Measurements from ENCODE around the gene TFB2M. TPM values are rescaled to one million over a fixed set of nuclear protein-coding genes. Genes with fewer than 3 reads are reported as not detected.

The TFB2M gene
- total RNA-seq, 1 donor from 2014 or later: 16.8 TPM

DNA sequence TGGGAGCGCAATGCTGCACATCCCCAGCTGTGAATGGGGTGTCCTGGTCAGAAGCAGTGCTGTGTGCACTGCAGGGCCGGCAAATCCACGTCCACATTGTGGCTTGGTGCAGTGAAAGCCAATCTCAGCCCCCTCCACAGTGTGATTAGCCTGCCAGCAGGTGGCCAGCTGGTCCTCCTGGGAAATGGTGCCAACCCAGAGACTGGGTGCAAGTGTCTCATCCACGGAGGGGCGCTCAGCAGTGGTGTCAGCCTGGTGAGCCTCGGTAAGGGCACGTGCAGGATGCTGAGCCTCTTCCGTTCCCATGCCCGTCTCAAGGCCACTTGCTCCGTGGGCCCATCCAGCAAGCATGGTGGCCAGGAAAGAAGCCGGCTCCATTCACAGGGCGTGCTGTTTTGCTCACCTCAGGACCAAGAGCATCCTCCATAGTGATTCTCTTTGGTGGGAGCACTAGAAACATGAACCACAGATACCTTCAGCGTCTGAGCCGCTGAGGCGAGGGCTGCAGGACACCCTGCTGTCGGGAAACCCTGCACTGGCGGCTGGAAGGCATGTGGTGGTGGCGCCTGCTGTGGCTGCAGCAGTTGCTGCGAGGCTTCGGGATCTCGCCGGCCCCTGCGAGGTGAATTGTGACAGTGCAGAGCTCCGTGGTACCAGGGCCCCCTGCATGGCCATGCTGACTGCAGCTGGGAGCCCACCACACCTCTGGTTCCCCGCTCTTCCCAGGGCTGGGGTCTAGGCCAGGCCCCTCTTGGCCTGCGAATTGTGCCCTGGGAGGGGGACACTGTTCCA lies 57.0 kb downstream of the TFB2M start:
- Histone ChIP-seq H3K36me3 (ENCODE audit: control insufficient read depth, insufficient read depth, low read length) (no peaks in the 10 kb centered on the region), H3K4me3 (ENCODE audit: low read depth, low read length) (no peak overlapping the region), H3K27me3 (ENCODE audit: control insufficient read depth, insufficient read depth, low read length) (no peaks in the 10 kb centered on the region)
- FAIRE-seq (no peak), DNase-seq (ENCODE audit: low read depth) (no peak)
- TF ChIP-seq, protein P1, sequence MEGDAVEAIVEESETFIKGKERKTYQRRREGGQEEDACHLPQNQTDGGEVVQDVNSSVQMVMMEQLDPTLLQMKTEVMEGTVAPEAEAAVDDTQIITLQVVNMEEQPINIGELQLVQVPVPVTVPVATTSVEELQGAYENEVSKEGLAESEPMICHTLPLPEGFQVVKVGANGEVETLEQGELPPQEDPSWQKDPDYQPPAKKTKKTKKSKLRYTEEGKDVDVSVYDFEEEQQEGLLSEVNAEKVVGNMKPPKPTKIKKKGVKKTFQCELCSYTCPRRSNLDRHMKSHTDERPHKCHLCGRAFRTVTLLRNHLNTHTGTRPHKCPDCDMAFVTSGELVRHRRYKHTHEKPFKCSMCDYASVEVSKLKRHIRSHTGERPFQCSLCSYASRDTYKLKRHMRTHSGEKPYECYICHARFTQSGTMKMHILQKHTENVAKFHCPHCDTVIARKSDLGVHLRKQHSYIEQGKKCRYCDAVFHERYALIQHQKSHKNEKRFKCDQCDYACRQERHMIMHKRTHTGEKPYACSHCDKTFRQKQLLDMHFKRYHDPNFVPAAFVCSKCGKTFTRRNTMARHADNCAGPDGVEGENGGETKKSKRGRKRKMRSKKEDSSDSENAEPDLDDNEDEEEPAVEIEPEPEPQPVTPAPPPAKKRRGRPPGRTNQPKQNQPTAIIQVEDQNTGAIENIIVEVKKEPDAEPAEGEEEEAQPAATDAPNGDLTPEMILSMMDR (IDR thresholded peaks at IDR 0.05; ENCODE audit: insufficient read depth, low read length, severe bottlenecking): no peak

- DNase-seq (ENCODE audit: low read depth): peak; percentile 45
- FAIRE-seq: no peak
- Histone ChIP-seq H3K27me3 (ENCODE audit: control insufficient read depth, insufficient read depth, low read length) (no peaks in the 10 kb centered on the region), H3K36me3 (ENCODE audit: control insufficient read depth, insufficient read depth, low read length) (no peaks in the 10 kb centered on the region), H3K4me3 (ENCODE audit: low read depth, low read length) (peak within 1 kb of the TSS; percentile 73)
- TF ChIP-seq, protein P1 (IDR thresholded peaks at IDR 0.05; ENCODE audit: insufficient read depth, low read length, severe bottlenecking): peak; percentile 33
These were observed 59.2 kb downstream of the TFB2M start, which contains the start of gene SMYD3 for GRCh38 chr1:246506674-246507481. Gene SMYD3 (minus strand): TSS chr1:246507279.

GRCh38 chr1:246506367-246506673 lies 59.7 kb downstream of the TFB2M start:
- Histone ChIP-seq H3K4me3 (ENCODE audit: low read depth, low read length) (peak overlapping the region; percentile 73), H3K36me3 (ENCODE audit: control insufficient read depth, insufficient read depth, low read length) (no peaks in the 10 kb centered on the region), H3K27me3 (ENCODE audit: control insufficient read depth, insufficient read depth, low read length) (no peaks in the 10 kb centered on the region)
- FAIRE-seq (no peak), DNase-seq (ENCODE audit: low read depth) (no peak)
- TF ChIP-seq, protein P1 (IDR thresholded peaks at IDR 0.05; ENCODE audit: insufficient read depth, low read length, severe bottlenecking): no peak

DNA sequence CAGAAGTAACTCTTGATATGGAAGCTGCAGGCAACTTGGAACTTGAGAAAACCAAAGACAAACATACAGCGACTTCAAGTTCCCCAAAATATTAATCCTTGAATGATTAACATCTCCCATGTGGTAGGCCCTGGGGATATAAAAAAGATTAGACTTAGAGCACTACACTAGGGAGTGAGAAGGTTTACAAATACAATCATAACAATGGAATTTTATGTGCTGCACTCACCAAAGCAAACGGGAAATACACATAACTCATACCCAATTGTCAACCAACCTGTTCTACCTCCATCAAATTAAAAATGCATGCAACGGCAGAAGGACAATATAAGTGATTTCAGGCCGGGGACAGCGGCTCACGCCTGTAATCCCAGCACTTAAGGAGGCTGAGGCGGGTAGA lies 62.7 kb downstream of the TFB2M start:
- DNase-seq (ENCODE audit: low read depth) (peak; percentile 95), FAIRE-seq (no peak)
- TF ChIP-seq, protein P1 (IDR thresholded peaks at IDR 0.05; ENCODE audit: insufficient read depth, low read length, severe bottlenecking): no peak
- Histone ChIP-seq H3K36me3 (ENCODE audit: control insufficient read depth, insufficient read depth, low read length) (no peaks in the 10 kb centered on the region), H3K27me3 (ENCODE audit: control insufficient read depth, insufficient read depth, low read length) (no peaks in the 10 kb centered on the region), H3K4me3 (ENCODE audit: low read depth, low read length) (no peak overlapping the region)

- TF ChIP-seq, protein P1 (IDR thresholded peaks at IDR 0.05; ENCODE audit: insufficient read depth, low read length, severe bottlenecking): peak; percentile 47
- Histone ChIP-seq H3K36me3 (ENCODE audit: control insufficient read depth, insufficient read depth, low read length) (no peaks in the 10 kb centered on the region), H3K27me3 (ENCODE audit: control insufficient read depth, insufficient read depth, low read length) (no peaks in the 10 kb centered on the region), H3K4me3 (ENCODE audit: low read depth, low read length) (no peak overlapping the region)
- FAIRE-seq (no peak), DNase-seq (ENCODE audit: low read depth) (peak; percentile 74)
These were observed 68.6 kb downstream of the TFB2M start for GRCh38 chr1:246497331-246497915.

All from bronchial epithelial cell (primary cell).